SK-N-SH (cell line): ENCODE results near the gene RCAN3. TPM values are rescaled to one million over a fixed set of nuclear protein-coding genes. Genes with fewer than 3 reads are reported as not detected.

Experiments used
- CTCF ChIA-PET: fragments of 300-600, 350-600 bp; formaldehyde crosslinking; extraction: SDS; loops from one replicate; lab custom pipeline; 2021; lab: Yijun Ruan, JAX
- POLR2A ChIA-PET: fragments of 350-600 bp; sonication (Branson Sonifier 250); formaldehyde crosslinking; extraction: SDS; loops from one replicate; lab custom pipeline; 2020; ENCODE audit warnings: antibody characterized with exemption, inconsistent platforms; lab: Yijun Ruan, JAX
- DNase-seq: peaks from one replicate; pipeline ENCODE4 v3.0.0; 2012
- H2AFZ ChIP-seq: fragments of 200-600 bp; sonication (generic); 2 replicates; pipeline ENCODE4 v1.8.1; 2016; ENCODE audit warnings: antibody characterized with exemption, mild to moderate bottlenecking, low read depth
- H3F3A ChIP-seq: fragments of 200-600 bp; sonication (generic); replicated peaks from 2 replicates; pipeline ENCODE3; 2016; ENCODE audit warnings: antibody characterized with exemption, mild to moderate bottlenecking; ENCODE audit not compliant: insufficient read depth
- H3K27ac ChIP-seq, 2 experiments: fragments of 200-500 bp in 1 of 2; fragments of 200-600 bp in 1 of 2; sonication (Bioruptor generic) in 1 of 2; sonication (generic), shearing (Covaris generic) in 1 of 2; 2 replicates each; pipeline versions ENCODE4 v1.5.1 to v1.6.1; 2014 to 2016; ENCODE audit warnings: low read depth in 2 of 2, inconsistent platforms in 1 of 2, low read length in 1 of 2, mild to moderate bottlenecking in 1 of 2, mixed read lengths in 1 of 2
- H3K27me3 ChIP-seq: fragments of 200-600 bp; sonication (generic), shearing (Covaris generic); 2 replicates; pipeline ENCODE4 v1.6.1; 2016; ENCODE audit warnings: mixed run types; ENCODE audit not compliant: insufficient read depth
- H3K36me3 ChIP-seq, 2 experiments: fragments of 200-500 bp in 1 of 2; fragments of 200-600 bp in 1 of 2; sonication (Bioruptor generic) in 1 of 2; sonication (generic) in 1 of 2; replicated peaks in 1 of 2; 2 replicates each; pipeline versions ENCODE3 to v1.5.1; 2014 to 2016; ENCODE audit warnings: low read length in 1 of 2, mild to moderate bottlenecking in 1 of 2; ENCODE audit not compliant: insufficient read depth in 2 of 2, control insufficient read depth in 1 of 2
- H3K4me1 ChIP-seq, 2 experiments: fragments of 200-500 bp in 1 of 2; fragments of 200-600 bp in 1 of 2; sonication (Bioruptor generic) in 1 of 2; sonication (generic), shearing (Covaris generic) in 1 of 2; 2 replicates each; pipeline versions ENCODE4 v1.5.1 to v1.6.1; 2014 to 2016; ENCODE audit warnings: low read depth in 1 of 2, low read length in 1 of 2, mixed run types in 1 of 2; ENCODE audit not compliant: insufficient read depth in 2 of 2, control insufficient read depth in 1 of 2
- H3K4me2 ChIP-seq: fragments of 200-600 bp; sonication (generic), shearing (Covaris generic); 2 replicates; pipeline ENCODE4 v1.6.1; 2017; ENCODE audit warnings: mixed run types
- H3K4me3 ChIP-seq, 2 experiments: fragments of 200-500 bp in 1 of 2; fragments of 200-600 bp in 1 of 2; sonication (Bioruptor generic) in 1 of 2; sonication (generic), shearing (Covaris generic) in 1 of 2; 2 replicates each; pipeline versions ENCODE4 v1.5.1 to v1.8.1; 2014 to 2016; ENCODE audit warnings: low read depth in 2 of 2, inconsistent platforms in 1 of 2, low read length in 1 of 2, mild to moderate bottlenecking in 1 of 2, mixed read lengths in 1 of 2, moderate library complexity in 1 of 2
- H3K79me2 ChIP-seq: fragments of 200-600 bp; sonication (generic); 2 replicates; pipeline ENCODE4 v1.8.1; 2017; ENCODE audit warnings: mild to moderate bottlenecking; ENCODE audit not compliant: insufficient read depth
- H3K9ac ChIP-seq: fragments of 200-600 bp; sonication (generic); 2 replicates; pipeline ENCODE4 v1.6.1; 2017; ENCODE audit warnings: mixed run types
- H3K9me2 ChIP-seq: fragments of 200-600 bp; sonication (generic); 2 replicates; pipeline ENCODE4 v1.6.1; 2017; ENCODE audit warnings: mixed run types
- H3K9me3 ChIP-seq: fragments of 200-600 bp; sonication (generic); 2 replicates; pipeline ENCODE4 v1.6.1; 2017; ENCODE audit warnings: mixed run types, mild to moderate bottlenecking, moderate library complexity
- H4K20me1 ChIP-seq: fragments of 200-600 bp; sonication (generic); 2 replicates; pipeline ENCODE4 v1.6.1; 2017; ENCODE audit warnings: mild to moderate bottlenecking, mixed run types; ENCODE audit not compliant: insufficient read depth
- FOXJ3 ChIP-seq: sonication (generic); formaldehyde crosslinking; IDR thresholded peaks from 2 replicates; pipeline ENCODE4 v1.5.1; 2020; ENCODE audit warnings: mild to moderate bottlenecking, missing genetic modification reagents
- FOXM1 ChIP-seq: IDR thresholded peaks from 2 replicates; pipeline ENCODE4 v1.4.0; 2012; ENCODE audit warnings: low read depth, mild to moderate bottlenecking
- MXI1 ChIP-seq: IDR thresholded peaks from 2 replicates; pipeline ENCODE4 v1.6.1; 2012; ENCODE audit warnings: mild to moderate bottlenecking, low read depth, low read length, improper control_type of control experiment
- TCF12 ChIP-seq: IDR thresholded peaks from 2 replicates; pipeline ENCODE4 v1.4.0; 2012
- YY1 ChIP-seq: IDR thresholded peaks from 2 replicates; pipeline ENCODE4 v1.4.0; 2012; ENCODE audit warnings: low read depth, mild to moderate bottlenecking
- WGBS: methylation state at CpG from one replicate; pipeline ENCODE4 v1.1.6; 2017; ENCODE audit warnings: low lambda C conversion rate; 5-methylcytosine and 5-hydroxymethylcytosine counted together
- polyA plus RNA-seq, 3 experiments: library from polyadenylated mRNA; depleted of rRNA; stranded (reverse); fragments of >200 nt; gene quantifications; 2 replicates each; pipeline ENCODE4 v1.2.3, GENCODE V29; 2012
- TF ChIP-seq, protein P1 (sequence below): IDR thresholded peaks from 2 replicates; pipeline ENCODE4 v1.6.1; 2012; ENCODE audit warnings: mild to moderate bottlenecking, low read depth, low read length, moderate library complexity
- TF ChIP-seq, protein P2 (sequence below): IDR thresholded peaks from 2 replicates; pipeline ENCODE4 v1.4.0; 2012; ENCODE audit warnings: low read depth, borderline replicate concordance

RCAN3 gene
- polyA plus RNA-seq, 1 of the 3 experiments (the other 2 are of a cell fraction) = 4.8 TPM

DNA sequence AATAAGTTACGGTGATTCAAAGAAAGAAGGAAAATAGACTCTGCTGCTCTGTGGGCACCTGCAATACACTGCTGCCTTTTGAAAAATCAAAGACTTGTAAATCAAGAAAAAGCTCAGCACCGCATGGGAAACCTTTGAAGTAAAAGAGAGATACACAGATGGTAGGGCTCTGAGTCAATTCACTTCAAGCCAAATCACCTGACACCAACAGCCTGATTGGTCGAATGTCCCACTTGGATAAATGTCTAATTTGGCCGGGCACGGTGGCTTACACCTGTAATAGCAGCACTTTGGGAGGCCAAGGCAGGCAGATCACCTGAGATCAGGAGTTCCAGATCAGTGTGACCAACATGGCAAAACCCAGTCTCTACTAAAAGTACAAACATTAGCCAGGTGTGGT lies 19.2 kb upstream of the RCAN3 start:
- Histone ChIP-seq H3K4me1 (no peaks in the 10 kb centered on the region), H3K9me3 (no peaks in the 10 kb centered on the region), H3K79me2 (no peaks in the 10 kb centered on the region), H4K20me1 (no peaks in the 10 kb centered on the region), H3K9me2 (no peaks in the 10 kb centered on the region), H2AFZ (no peak overlapping the region), H3K36me3 (no peaks in the 10 kb centered on the region), H3F3A (no peaks in the 10 kb centered on the region), H3K27ac (no peak overlapping the region), H3K4me2 (no peak overlapping the region), H3K27me3 (no peaks in the 10 kb centered on the region), H3K4me3 (no peak overlapping the region), H3K9ac (no peak overlapping the region)
- DNase-seq = no peak
- 89% methylated on average over 5 of the region's 5 CpGs for WGBS
- ChIA-PET CTCF (interaction anchor here (0.9 to 1.4 kb wide), 2 partner anchors 11 to 68 kb away, joined by 4 to 5 read pairs; partner anchors contain the start of gene NIPAL3), POLR2A (no interaction called here)
- no peak for TF ChIP-seq FOXJ3 (CRISPR knock-in tag)

DNA sequence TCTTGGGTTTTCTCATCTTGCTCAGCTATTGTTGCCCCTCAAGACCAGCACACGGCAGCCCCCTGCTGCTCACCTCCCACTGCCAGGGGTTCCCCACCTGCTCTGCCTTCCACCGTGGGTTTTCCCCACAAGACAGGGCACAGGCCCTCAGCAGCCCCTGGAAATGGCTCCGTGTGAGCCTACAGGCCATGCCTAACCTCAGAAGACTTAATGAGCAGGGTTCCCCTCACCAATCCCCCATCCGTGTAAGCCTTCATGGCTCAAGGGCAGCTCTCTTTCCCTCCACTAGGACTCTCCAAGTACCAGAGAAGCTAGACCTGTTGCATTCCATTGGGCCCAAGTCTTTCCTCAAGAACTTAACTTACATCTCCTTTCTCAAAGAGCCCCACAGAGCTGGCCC lies 18.4 kb upstream of the RCAN3 start:
- Histone ChIP-seq H3F3A (no peaks in the 10 kb centered on the region), H3K9me2 (no peaks in the 10 kb centered on the region), H3K79me2 (no peaks in the 10 kb centered on the region), H4K20me1 (no peaks in the 10 kb centered on the region), H3K4me2 (no peak overlapping the region), H2AFZ (no peak overlapping the region), H3K4me1 (no peaks in the 10 kb centered on the region), H3K4me3 (no peak overlapping the region), H3K36me3 (no peaks in the 10 kb centered on the region), H3K9ac (no peak overlapping the region), H3K9me3 (no peaks in the 10 kb centered on the region), H3K27ac (no peak overlapping the region), H3K27me3 (no peaks in the 10 kb centered on the region)
- DNase-seq = no peak
- POLR2A ChIA-PET = interaction anchor here (0.6 kb wide), 1 partner anchor 542 kb away, joined by 5 read pairs; no protein-coding TSS in a partner anchor
- CTCF ChIA-PET = interaction anchor here (0.9 to 1.5 kb wide), 4 partner anchors 9 to 69 kb away, joined by 3 to 5 read pairs (median 4); partner anchors contain the start of gene NIPAL3
- WGBS = 67% methylated on average over 4 of the region's 4 CpGs
- TF ChIP-seq FOXM1 = no peak
- TF ChIP-seq, protein P1, sequence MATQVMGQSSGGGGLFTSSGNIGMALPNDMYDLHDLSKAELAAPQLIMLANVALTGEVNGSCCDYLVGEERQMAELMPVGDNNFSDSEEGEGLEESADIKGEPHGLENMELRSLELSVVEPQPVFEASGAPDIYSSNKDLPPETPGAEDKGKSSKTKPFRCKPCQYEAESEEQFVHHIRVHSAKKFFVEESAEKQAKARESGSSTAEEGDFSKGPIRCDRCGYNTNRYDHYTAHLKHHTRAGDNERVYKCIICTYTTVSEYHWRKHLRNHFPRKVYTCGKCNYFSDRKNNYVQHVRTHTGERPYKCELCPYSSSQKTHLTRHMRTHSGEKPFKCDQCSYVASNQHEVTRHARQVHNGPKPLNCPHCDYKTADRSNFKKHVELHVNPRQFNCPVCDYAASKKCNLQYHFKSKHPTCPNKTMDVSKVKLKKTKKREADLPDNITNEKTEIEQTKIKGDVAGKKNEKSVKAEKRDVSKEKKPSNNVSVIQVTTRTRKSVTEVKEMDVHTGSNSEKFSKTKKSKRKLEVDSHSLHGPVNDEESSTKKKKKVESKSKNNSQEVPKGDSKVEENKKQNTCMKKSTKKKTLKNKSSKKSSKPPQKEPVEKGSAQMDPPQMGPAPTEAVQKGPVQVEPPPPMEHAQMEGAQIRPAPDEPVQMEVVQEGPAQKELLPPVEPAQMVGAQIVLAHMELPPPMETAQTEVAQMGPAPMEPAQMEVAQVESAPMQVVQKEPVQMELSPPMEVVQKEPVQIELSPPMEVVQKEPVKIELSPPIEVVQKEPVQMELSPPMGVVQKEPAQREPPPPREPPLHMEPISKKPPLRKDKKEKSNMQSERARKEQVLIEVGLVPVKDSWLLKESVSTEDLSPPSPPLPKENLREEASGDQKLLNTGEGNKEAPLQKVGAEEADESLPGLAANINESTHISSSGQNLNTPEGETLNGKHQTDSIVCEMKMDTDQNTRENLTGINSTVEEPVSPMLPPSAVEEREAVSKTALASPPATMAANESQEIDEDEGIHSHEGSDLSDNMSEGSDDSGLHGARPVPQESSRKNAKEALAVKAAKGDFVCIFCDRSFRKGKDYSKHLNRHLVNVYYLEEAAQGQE = no peak
- TF ChIP-seq MXI1 = no peak
- TF ChIP-seq YY1 = no peak
- no peak for TF ChIP-seq TCF12
- TF ChIP-seq, protein P2, sequence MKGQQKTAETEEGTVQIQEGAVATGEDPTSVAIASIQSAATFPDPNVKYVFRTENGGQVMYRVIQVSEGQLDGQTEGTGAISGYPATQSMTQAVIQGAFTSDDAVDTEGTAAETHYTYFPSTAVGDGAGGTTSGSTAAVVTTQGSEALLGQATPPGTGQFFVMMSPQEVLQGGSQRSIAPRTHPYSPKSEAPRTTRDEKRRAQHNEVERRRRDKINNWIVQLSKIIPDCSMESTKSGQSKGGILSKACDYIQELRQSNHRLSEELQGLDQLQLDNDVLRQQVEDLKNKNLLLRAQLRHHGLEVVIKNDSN = no peak
